Psoas muscle (tissue), 8 donors: Measurements from ENCODE around the gene SGSH. TPM values are rescaled to one million over a fixed set of nuclear protein-coding genes. Genes with fewer than 3 reads are reported as not detected.

Experiments used
- ATAC-seq, 4 donors: fragments of 200-7000 bp; cut with Tn5 transposase; one replicate each; pipeline ENCODE4 v1.9.1; 2020; ENCODE audit warnings: moderate library complexity in 3 of 4, mild to moderate bottlenecking in 2 of 4
- DNase-seq, 2 donors: peaks; one replicate each; pipeline ENCODE4 v3.0.0-alpha.2; 2020
- H3K27ac ChIP-seq: fragments of 200-600 bp; one replicate; pipeline ENCODE4 v1.8.0; 2022
- H3K27me3 ChIP-seq, 3 donors: fragments of 200-600 bp in 1 of 3; one replicate each; pipeline versions ENCODE4 v1.6.1 to v1.8.0; 2013 to 2022; ENCODE audit warnings: low read length in 2 of 3, mild to moderate bottlenecking in 2 of 3, moderate library complexity in 1 of 3; ENCODE audit not compliant: insufficient read depth in 3 of 3
- H3K36me3 ChIP-seq, 2 donors: fragments of 200-600 bp in 1 of 2; one replicate each; pipeline versions ENCODE4 v1.6.1 to v1.8.0; 2013 to 2022; ENCODE audit warnings: low read depth in 1 of 2, mild to moderate bottlenecking in 1 of 2, moderate library complexity in 1 of 2; ENCODE audit not compliant: insufficient read depth in 1 of 2
- H3K4me1 ChIP-seq: fragments of 200-600 bp; one replicate; pipeline ENCODE4 v1.8.0; 2022
- H3K4me3 ChIP-seq: fragments of 200-600 bp; one replicate; pipeline ENCODE4 v1.8.0; 2022; ENCODE audit warnings: mild to moderate bottlenecking
- H3K9me3 ChIP-seq: fragments of 200-600 bp; one replicate; pipeline ENCODE4 v1.8.0; 2022
- WGBS, 3 donors: extraction: QIAGEN DNeasy Blood & Tissue Kit; methylation state at CpG; one replicate each; pipeline versions ENCODE4 v1.1.6 to v1.1.7; 2013; 5-methylcytosine and 5-hydroxymethylcytosine counted together
- intact Hi-C, 2 donors: fragments of 100-400 bp; cut with DNase I; formaldehyde crosslinking; loops; one replicate each; pipeline versions ENCODE4 v1.11.0 to v1.14.2; 2022
- polyA plus RNA-seq, 3 donors: library from polyadenylated mRNA; stranded (reverse); fragments of 200-250 nt; gene quantifications; one replicate each; pipeline ENCODE4 v1.2.3, GENCODE V29; 2013
- total RNA-seq, 4 donors: library from RNA; stranded (reverse); fragmentation: NEBNext Ultra II Directional in 2 of 4; extraction: Animal tissue kit (Norgen Biotek cat#: 25700) in 2 of 4; gene quantifications; one replicate each; pipeline versions ENCODE4 v1.2.1 to v1.2.4, GENCODE V29; 2021 to 2023
- TF ChIP-seq, protein P1 (sequence below): fragments of 200-600 bp; IDR thresholded peaks from one replicate; pipeline ENCODE4 v1.8.0; 2022; ENCODE audit warnings: antibody characterized with exemption
- donor health status: healthy with polysubstance abuse.
- donor health status: DM: no; HTN: no; CAD: no; lungs with moderate emphysema.
- donor health status: Bipolar disorder and iron deficiency.
- donor health status: healthy.
- donor health status: DM: yes; HTN: yes; CAD: no.
- donor health status: DM: no; HTN: no; CAD: no.
- donor health status: DM: no; HTN: no; CAD: no.
- donor health status: DM: yes; HTN: yes; CAD: no.

Gene SGSH
- total and polyA plus RNA-seq, 7 donors: 4.7 to 16.6 (median 5.6) TPM

DNA sequence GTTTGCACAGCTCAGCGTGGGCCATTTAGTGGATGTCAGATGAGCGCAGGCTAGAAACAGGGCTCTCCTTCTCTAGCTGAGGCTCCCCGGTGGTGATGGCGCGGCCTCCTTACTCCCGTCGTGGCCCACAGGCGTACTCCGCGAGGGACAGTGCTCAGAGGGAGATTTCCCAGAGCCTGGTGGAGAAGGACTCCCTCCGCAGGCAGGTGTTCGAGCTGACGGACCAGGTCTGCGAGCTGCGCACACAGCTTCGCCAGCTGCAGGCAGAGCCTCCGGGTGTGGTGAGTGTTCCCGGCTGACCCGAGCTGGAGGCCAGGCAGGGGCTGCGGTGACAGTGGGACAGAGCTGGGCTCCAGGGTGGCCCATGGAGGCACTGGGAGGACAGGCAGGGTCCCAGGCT, 28.9 kb downstream of the SGSH start:
- Histone ChIP-seq H3K9me3 (no peaks in the 10 kb centered on the region), H3K4me1 (peaks cover 3% of the 10 kb centered on the region), H3K4me3 (no peak overlapping the region), H3K27me3 (peaks cover 0 to 28% (median 2%) of the 10 kb centered on the region in 3 donors), H3K27ac (no peak overlapping the region), H3K36me3 (no peaks in the 10 kb centered on the region)
- TF ChIP-seq, protein P1, sequence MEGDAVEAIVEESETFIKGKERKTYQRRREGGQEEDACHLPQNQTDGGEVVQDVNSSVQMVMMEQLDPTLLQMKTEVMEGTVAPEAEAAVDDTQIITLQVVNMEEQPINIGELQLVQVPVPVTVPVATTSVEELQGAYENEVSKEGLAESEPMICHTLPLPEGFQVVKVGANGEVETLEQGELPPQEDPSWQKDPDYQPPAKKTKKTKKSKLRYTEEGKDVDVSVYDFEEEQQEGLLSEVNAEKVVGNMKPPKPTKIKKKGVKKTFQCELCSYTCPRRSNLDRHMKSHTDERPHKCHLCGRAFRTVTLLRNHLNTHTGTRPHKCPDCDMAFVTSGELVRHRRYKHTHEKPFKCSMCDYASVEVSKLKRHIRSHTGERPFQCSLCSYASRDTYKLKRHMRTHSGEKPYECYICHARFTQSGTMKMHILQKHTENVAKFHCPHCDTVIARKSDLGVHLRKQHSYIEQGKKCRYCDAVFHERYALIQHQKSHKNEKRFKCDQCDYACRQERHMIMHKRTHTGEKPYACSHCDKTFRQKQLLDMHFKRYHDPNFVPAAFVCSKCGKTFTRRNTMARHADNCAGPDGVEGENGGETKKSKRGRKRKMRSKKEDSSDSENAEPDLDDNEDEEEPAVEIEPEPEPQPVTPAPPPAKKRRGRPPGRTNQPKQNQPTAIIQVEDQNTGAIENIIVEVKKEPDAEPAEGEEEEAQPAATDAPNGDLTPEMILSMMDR: no peak
- 80 to 82% (median 82%) methylated on average over 20 of the region's 20 CpGs for WGBS, 3 donors
- ATAC-seq: no peak
- DNase-seq: no peak
- intact Hi-C loops: loop anchor here in 1 of 2 donors (10.0 kb wide), 1 partner anchor 174 kb away; no protein-coding TSS in a partner anchor

DNA sequence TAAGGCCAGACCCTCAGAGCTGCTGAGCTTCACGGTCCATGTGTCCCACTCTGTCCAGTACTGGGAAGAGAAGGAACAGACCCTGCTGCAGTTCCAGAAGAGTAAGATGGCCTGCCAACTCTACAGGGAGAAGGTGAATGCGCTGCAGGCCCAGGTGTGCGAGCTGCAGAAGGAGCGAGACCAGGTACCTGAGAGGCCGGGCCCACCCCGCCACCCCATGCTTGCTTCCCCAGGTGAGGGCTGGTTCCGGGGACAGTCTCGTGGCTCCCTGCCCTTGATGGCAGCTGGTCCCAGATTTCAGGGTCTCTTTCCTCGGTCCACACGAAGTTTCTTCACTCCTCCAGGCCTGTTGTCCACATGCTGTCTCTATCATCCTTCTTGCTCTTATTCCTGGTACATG, 29.4 kb downstream of the SGSH start:
- 90 to 93% (median 93%) methylated on average over 10 of the region's 10 CpGs for WGBS, 3 donors
- Histone ChIP-seq H3K36me3 (no peaks in the 10 kb centered on the region), H3K4me3 (no peak overlapping the region), H3K9me3 (no peaks in the 10 kb centered on the region), H3K27ac (no peak overlapping the region), H3K27me3 (peaks cover 0 to 29% (median 2%) of the 10 kb centered on the region in 3 donors), H3K4me1 (peaks cover 3% of the 10 kb centered on the region)
- intact Hi-C loops: loop anchor here in 1 of 2 donors (10.0 kb wide), 1 partner anchor 174 kb away; no protein-coding TSS in a partner anchor
- no peak for ATAC-seq
- no peak for DNase-seq
- TF ChIP-seq, protein P1: no peak

DNA sequence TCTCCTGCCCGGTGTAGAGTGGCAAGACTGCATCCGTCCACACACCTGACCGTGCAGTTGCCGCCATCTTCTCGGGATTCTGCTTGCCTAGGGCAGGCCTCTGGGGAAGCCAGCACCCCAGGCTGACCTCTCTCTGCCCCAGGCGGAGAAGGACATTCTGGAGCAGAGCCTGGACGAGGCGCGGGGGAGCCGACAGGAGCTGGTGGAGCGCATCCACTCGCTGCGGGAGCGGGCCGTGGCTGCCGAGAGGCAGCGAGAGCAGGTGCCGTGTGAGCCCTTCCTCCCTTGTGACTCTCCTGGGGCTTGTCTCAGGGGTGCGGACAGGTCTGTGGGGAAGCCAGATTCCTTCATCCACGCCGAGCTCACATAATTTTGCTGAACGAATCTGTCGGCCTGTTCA, 30.5 kb downstream of the SGSH start:
- H3K36me3 ChIP-seq: no peaks in the 10 kb centered on the region
- TF ChIP-seq, protein P1: no peak
- ATAC-seq (no peak), DNase-seq (no peak)
- H3K27ac ChIP-seq: no peak overlapping the region
- WGBS, 3 donors: 85 to 90% (median 90%) methylated on average over 23 of the region's 23 CpGs
- intact Hi-C loops: loop anchor here in 1 of 2 donors (10.0 kb wide), 1 partner anchor 175 kb away; no protein-coding TSS in a partner anchor
- H3K27me3 ChIP-seq: peaks cover 0 to 29% (median 2%) of the 10 kb centered on the region in 3 donors
- peaks cover 3% of the 10 kb centered on the region for H3K4me1 ChIP-seq
- H3K4me3 ChIP-seq: no peak overlapping the region
- H3K9me3 ChIP-seq: no peaks in the 10 kb centered on the region

DNA sequence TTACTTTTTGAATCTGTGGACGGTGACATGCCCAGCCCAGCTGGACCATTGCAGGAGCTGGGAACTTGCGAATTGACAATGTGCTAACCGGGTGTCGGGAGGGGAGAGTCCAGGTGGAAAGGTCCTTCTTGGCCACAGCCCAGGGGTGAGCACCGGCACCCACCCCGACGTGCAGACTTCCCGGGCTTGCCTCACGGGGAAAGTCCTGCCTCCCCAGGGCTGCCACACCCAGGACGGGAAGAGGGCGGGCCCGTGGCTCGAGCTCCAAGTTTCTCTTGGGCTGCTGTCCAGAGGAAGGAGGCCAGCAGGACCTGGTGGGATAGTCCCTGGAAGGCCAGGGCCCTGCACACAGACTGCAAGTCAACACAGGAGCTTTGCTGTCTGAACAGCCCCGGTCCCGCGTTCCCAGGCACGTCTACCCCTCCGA, 32.6 kb downstream of the SGSH start:
- peaks cover 3% of the 10 kb centered on the region for H3K4me1 ChIP-seq
- H3K36me3 ChIP-seq: no peaks in the 10 kb centered on the region
- 21 to 34% (median 27%) methylated on average over 17 to 18 of the region's 18 CpGs for WGBS, 3 donors
- DNase-seq (peak; percentile 70 to 81), ATAC-seq (peak; percentile 53 to 89 (median 78))
- intact Hi-C loops: no loop called here
- H3K9me3 ChIP-seq: no peaks in the 10 kb centered on the region
- peak overlapping the region; percentile 53 for H3K4me3 ChIP-seq
- H3K27ac ChIP-seq: peak overlapping the region; percentile 53
- TF ChIP-seq, protein P1: no peak
- peaks cover 0 to 24% (median 3%) of the 10 kb centered on the region in 3 donors for H3K27me3 ChIP-seq

DNA sequence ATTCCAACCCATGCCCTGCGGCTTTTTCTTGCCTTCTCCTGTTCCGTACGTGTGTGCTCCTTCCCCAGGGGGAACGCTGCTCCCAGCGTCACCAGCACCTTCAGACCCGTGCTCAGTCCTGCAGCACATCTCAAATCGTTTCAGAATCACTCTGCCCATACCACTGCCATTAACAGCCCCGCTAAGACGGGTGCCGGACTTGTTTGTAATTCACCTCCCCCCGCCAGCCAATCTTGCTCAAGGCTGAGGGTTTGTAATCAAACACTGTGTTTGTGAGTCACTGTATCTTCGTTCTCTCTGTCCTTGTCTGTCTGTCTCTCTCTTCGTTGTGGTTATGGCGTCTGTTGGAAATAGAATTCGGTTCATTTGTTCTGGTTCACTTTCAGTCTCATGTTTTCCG, 33.0 kb downstream of the SGSH start:
- DNase-seq (peak in 1 of 2 donors; percentile 44), ATAC-seq (peak; percentile 66 to 83 (median 78))
- 63 to 68% (median 64%) methylated on average over 16 of the region's 16 CpGs for WGBS, 3 donors
- H3K4me3 ChIP-seq: peak overlapping the region; percentile 53
- H3K27me3 ChIP-seq: peaks cover 0 to 24% (median 3%) of the 10 kb centered on the region in 3 donors
- no peaks in the 10 kb centered on the region for H3K36me3 ChIP-seq
- peak overlapping the region; percentile 53 for H3K27ac ChIP-seq
- intact Hi-C loops: no loop called here
- TF ChIP-seq, protein P1: no peak
- peaks cover 3% of the 10 kb centered on the region for H3K4me1 ChIP-seq
- H3K9me3 ChIP-seq: no peaks in the 10 kb centered on the region
